Lung (tissue), 12 donors: ENCODE results near the gene IGFBP3. TPM values are rescaled to one million over a fixed set of nuclear protein-coding genes. Genes with fewer than 3 reads are reported as not detected.

Experiments used
- ATAC-seq: fragments of 200-7000 bp; cut with Tn5 transposase; one replicate; pipeline ENCODE4 v1.9.1; 2020; ENCODE audit warnings: moderate number of reproducible peaks; ENCODE audit not compliant: insufficient read depth, low FRiP score
- DNase-seq, 3 donors: peaks; one replicate each; pipeline ENCODE4 v3.0.0-alpha.2; 2013 to 2017
- H3K27ac ChIP-seq, 2 donors: one replicate each; pipeline ENCODE4 v1.5.1; 2013; ENCODE audit warnings: mild to moderate bottlenecking in 2 of 2, moderate library complexity in 2 of 2, control low read depth in 1 of 2, inconsistent platforms in 1 of 2, low read depth in 1 of 2, low read length in 1 of 2
- H3K27me3 ChIP-seq, 3 donors: one replicate each; pipeline ENCODE4 v1.5.1; 2013; ENCODE audit warnings: low read length in 2 of 3; ENCODE audit not compliant: control insufficient read depth in 3 of 3, insufficient read depth in 3 of 3
- H3K36me3 ChIP-seq, 4 donors: one replicate each; pipeline ENCODE4 v1.5.1; 2013; ENCODE audit warnings: low read length in 4 of 4, mild to moderate bottlenecking in 1 of 4, moderate library complexity in 1 of 4; ENCODE audit not compliant: control insufficient read depth in 4 of 4, insufficient read depth in 4 of 4
- H3K4me1 ChIP-seq, 5 donors: one replicate each; pipeline ENCODE4 v1.5.1; 2013; ENCODE audit warnings: low read length in 5 of 5, mild to moderate bottlenecking in 2 of 5, moderate library complexity in 1 of 5; ENCODE audit not compliant: control insufficient read depth in 5 of 5, insufficient read depth in 5 of 5
- H3K4me3 ChIP-seq: one replicate; pipeline ENCODE4 v1.5.1; 2013; ENCODE audit warnings: mild to moderate bottlenecking, control low read depth, moderate library complexity
- H3K9ac ChIP-seq, 2 donors: one replicate each; pipeline ENCODE4 v1.5.1; 2013; ENCODE audit warnings: low read length in 2 of 2, control low read depth in 1 of 2; ENCODE audit not compliant: insufficient read depth in 1 of 2
- H3K9me3 ChIP-seq, 4 donors: one replicate each; pipeline ENCODE4 v1.5.1; 2013; ENCODE audit warnings: low read length in 3 of 4, mild to moderate bottlenecking in 1 of 4, moderate library complexity in 1 of 4; ENCODE audit not compliant: control insufficient read depth in 4 of 4, insufficient read depth in 3 of 4
- CTCF ChIP-seq: IDR thresholded peaks from 2 replicates; pipeline ENCODE4 v1.5.1; 2012; ENCODE audit warnings: mild to moderate bottlenecking; ENCODE audit errors: control extremely low read depth, extremely low read depth
- WGBS, 2 donors: extraction: QIAGEN DNeasy Blood & Tissue Kit; methylation state at CpG; one replicate each; pipeline ENCODE4 v1.1.7; 2013; 5-methylcytosine and 5-hydroxymethylcytosine counted together
- polyA plus RNA-seq, 2 donors: library from polyadenylated mRNA; stranded (reverse); fragments of 200-250 nt; gene quantifications; one replicate each; pipeline ENCODE4 v1.2.1, GENCODE V29; 2013
- total RNA-seq, 2 donors: library from RNA; depleted of rRNA in 1 of 2; stranded (reverse); fragments of >200 nt in 1 of 2; gene quantifications; one replicate each; pipeline ENCODE4 v1.2.1, GENCODE V29; 2014 to 2021
- donor health status: control.
- donor health status: control.
- donor health status: Bipolar disorder and iron deficiency.
- donor health status: healthy.
- donor health status: DM: yes; HTN: yes; CAD: no.

IGFBP3 gene
- total and polyA plus RNA-seq, 4 donors = 29.2 to 76.5 (median 58.4) TPM

GRCh38 chr7:45893374-45893995, 27.6 kb downstream of the IGFBP3 start:
- H3K27ac ChIP-seq = no peak overlapping the region
- 60 to 67% methylated on average over 5 of the region's 5 CpGs for whole genome bisulfite sequencing, 2 donors
- ATAC-seq (no peak), DNase-seq (no peak)
- no peak overlapping the region for H3K9ac ChIP-seq
- no peak overlapping the region for H3K4me3 ChIP-seq
- no peaks in the 10 kb centered on the region for H3K36me3 ChIP-seq
- H3K9me3 ChIP-seq = peaks cover 0 to 2% (median 0%) of the 10 kb centered on the region in 4 donors
- H3K4me1 ChIP-seq = peaks cover 0 to 8% (median 0%) of the 10 kb centered on the region in 5 donors
- H3K27me3 ChIP-seq = peaks cover 0 to 11% (median 5%) of the 10 kb centered on the region in 3 donors
- TF ChIP-seq CTCF = no peak

- WGBS, 2 donors = 85 to 88% methylated on average over 6 of the region's 6 CpGs
- TF ChIP-seq CTCF = no peak
- peaks cover 7 to 20% (median 7%) of the 10 kb centered on the region in 3 donors for H3K27me3 ChIP-seq
Observed at GRCh38 chr7:45892407-45893035, 28.6 kb downstream of the IGFBP3 start.

GRCh38 chr7:45891462-45892402, 29.3 kb downstream of the IGFBP3 start:
- Histone ChIP-seq H3K4me1 (peaks cover 0 to 12% (median 0%) of the 10 kb centered on the region in 5 donors), H3K27ac (no peak overlapping the region), H3K9me3 (peaks cover 0 to 3% (median 0%) of the 10 kb centered on the region in 4 donors), H3K9ac (no peak overlapping the region), H3K36me3 (no peaks in the 10 kb centered on the region), H3K4me3 (no peak overlapping the region), H3K27me3 (peaks cover 7 to 27% (median 15%) of the 10 kb centered on the region in 3 donors)
- TF ChIP-seq CTCF = no peak
- ATAC-seq = no peak
- DNase-seq = no peak
- 80 to 84% methylated on average over 10 of the region's 10 CpGs for WGBS, 2 donors

More at GRCh38 chr7:45892407-45893035, 28.6 kb downstream of the IGFBP3 start:
- no peak overlapping the region for H3K4me3 ChIP-seq
- H3K27ac ChIP-seq = no peak overlapping the region
- H3K36me3 ChIP-seq = no peaks in the 10 kb centered on the region
- peaks cover 0 to 12% (median 0%) of the 10 kb centered on the region in 5 donors for H3K4me1 ChIP-seq
- peaks cover 0 to 3% (median 0%) of the 10 kb centered on the region in 4 donors for H3K9me3 ChIP-seq
- no peak overlapping the region for H3K9ac ChIP-seq
- ATAC-seq = no peak
- DNase-seq = no peak
